AG09319 (cell line): Measurements from ENCODE around the gene POR.
"Not testable (repeated sequence)": the region's sequence is repeated elsewhere in the genome, so short reads cannot be mapped to it uniquely, and the experiment has no call there.

Experiments
- DNase-seq: peaks from one replicate; pipeline ENCODE4 v3.0.0-alpha.2; 2010; ENCODE audit warnings: low read depth; ENCODE audit errors: extremely low read depth
- TF ChIP-seq, protein P1 (sequence below): IDR thresholded peaks from 2 replicates; pipeline ENCODE4 v1.5.1; 2011; ENCODE audit warnings: low read depth, mild to moderate bottlenecking, inconsistent platforms, low read length, moderate library complexity

POR gene

DNA sequence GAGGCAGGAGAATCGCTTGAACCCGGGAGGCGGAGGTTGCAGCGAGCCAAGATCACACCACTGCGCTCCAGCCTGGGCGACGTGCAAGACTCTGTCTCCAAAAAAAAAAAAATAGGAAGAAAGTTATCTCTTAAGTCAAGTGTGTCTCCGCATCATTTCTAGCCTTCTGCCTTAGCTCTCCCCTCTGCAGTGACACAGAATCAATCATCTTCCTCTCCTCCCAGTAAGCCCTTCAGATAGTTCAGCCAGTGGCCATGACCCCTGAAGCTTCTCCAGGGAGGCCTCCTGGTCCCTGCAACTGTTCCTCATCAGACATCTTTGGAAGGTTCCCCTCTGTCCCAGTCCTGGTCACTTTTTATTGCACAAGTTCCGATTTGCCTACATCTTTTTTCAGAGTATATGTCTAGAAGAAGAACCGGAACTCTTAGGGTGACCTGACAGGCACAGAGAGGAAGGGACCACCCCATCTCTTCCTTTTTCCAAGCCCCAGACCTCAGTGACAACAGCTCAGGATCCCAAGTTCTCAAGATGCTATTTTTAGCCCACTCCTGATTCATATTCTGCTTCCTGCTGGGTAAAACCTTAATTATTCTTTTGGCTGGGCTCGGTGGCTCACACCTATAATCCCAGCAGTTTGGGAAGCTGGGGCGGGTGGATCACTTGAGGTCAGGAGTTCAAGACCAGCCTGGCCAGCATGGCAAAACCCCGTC, 42.7 kb upstream of the POR start:
- TF ChIP-seq, protein P1, sequence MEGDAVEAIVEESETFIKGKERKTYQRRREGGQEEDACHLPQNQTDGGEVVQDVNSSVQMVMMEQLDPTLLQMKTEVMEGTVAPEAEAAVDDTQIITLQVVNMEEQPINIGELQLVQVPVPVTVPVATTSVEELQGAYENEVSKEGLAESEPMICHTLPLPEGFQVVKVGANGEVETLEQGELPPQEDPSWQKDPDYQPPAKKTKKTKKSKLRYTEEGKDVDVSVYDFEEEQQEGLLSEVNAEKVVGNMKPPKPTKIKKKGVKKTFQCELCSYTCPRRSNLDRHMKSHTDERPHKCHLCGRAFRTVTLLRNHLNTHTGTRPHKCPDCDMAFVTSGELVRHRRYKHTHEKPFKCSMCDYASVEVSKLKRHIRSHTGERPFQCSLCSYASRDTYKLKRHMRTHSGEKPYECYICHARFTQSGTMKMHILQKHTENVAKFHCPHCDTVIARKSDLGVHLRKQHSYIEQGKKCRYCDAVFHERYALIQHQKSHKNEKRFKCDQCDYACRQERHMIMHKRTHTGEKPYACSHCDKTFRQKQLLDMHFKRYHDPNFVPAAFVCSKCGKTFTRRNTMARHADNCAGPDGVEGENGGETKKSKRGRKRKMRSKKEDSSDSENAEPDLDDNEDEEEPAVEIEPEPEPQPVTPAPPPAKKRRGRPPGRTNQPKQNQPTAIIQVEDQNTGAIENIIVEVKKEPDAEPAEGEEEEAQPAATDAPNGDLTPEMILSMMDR = no peak
- DNase-seq = no peak

DNA sequence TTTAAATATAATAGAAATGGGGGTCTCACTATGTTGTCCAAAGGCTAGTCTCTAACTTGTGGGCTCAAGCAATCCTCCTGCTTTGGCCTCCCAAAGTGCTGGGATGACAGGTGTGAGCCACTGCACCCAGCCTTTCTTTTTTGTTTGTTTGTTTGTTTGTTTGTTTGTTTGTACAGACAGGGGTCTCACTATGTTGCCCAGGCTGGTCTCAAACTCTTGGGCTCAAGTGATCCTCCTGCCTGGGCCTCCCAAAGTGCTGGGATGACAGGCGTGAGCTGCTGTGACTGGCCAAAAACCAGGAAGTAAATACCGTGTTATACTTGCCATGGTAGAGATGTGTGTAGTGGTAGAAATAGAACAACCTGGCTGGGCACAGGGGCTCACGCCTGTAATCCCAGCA, 40.8 kb upstream of the POR start:
- not testable (repeated sequence) for DNase-seq

DNA sequence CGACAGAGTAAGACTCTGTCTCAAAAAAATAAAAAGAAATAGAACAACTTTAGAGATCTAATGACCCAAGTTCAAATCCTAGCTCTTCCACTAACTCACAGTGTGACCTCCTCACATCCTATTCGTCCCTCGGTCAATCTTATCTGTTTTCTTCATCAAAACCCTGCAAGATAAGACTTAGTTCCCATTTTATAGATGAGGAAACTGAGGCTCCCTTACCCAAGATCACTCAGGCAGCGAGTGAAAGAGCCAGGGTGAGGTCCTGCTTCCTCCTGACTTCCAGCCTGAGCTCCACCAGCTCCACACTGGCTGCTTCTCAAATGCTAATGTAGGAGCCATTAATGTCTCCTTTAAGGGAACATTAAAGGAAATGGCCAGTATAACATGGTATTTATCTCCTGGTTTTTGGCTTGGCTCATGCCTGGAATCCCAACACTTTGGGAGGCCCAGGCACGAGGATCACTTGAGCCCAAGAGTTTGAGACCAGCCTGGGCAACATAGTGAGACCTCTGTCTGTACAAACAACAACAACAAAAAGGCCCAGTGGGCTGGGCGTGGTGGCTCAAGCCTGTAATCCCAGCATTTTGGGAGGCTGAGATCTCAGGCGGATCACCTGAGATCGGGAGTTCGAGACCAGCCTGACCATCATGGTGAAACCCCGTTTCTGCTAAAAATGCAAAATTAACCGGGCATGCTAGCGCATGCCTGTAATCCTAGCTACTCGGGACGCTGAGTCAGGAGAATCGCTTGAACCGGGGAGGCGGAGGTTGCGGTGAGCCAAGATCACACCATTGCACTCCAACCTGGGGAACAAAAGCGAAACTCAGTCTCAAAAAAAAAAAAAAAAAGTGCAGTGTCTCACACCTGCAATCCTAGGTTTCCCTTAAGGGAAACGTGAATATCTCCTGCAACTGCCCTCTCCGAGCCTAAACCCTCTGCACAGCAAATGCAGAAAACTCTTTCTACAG, 39.6 kb upstream of the POR start:
- no peak for DNase-seq
- TF ChIP-seq, protein P1 = no peak

DNA sequence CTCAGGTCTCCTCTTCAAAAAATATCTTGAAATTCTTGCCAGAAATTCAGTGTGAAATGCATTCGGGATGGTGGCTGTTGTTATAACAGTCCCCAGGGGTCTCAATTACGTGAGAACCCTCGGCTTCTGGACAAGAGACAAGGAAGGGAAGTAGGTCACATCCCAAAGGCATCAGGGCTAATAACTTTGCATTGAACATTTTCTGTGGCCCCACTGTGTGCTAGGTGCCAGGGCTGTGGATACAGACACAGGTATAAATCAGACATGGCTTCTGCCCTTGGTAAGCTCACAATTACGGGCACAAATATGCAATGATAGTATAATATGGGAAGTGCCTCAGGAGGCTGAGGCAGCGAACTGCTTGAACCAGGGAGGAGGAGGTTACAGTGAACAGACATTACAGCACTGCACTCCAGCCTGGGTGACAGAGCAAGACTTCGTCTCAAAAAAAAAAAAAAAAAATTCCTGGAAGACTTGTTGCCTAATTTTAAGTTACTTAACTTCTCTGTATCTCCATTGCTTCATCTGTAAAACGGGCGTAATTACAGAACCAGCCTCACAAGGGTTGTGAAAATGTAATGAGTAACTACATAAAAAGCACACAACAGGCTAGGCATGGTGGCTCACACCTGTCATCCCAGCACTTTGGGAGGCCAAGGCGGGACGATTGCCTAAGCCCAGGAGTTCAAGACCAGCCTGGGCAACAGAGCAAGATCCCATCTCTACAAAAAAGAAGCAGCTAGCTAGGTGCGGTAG, 38.7 kb upstream of the POR start:
- no peak for DNase-seq

DNA sequence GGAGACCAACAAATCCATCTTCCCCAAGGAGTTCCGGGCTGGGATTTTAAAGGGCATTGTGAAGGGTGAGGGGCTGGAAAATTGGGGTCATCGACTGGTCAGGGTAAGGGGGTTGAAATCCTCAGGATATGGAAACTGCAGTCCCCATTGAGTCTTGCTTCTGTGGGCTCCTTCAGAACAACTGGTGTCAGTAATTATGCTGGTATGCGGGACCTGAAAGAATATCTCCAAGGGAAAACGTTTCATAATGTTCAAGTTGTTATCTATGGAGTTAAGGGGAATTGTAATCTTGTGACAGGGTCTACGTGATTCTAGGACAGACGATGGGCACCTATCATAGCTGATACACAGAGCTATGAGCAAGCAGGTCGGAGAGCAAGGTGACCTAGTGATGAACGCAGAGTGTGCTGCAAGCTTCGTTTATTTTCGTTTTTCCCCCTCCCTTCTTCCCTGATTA, 36.6 kb upstream of the POR start:
- TF ChIP-seq, protein P1 = no peak
- DNase-seq = no peak

More for the DNA sequence above, 38.7 kb upstream of the POR start:
- TF ChIP-seq, protein P1 = no peak

DNA sequence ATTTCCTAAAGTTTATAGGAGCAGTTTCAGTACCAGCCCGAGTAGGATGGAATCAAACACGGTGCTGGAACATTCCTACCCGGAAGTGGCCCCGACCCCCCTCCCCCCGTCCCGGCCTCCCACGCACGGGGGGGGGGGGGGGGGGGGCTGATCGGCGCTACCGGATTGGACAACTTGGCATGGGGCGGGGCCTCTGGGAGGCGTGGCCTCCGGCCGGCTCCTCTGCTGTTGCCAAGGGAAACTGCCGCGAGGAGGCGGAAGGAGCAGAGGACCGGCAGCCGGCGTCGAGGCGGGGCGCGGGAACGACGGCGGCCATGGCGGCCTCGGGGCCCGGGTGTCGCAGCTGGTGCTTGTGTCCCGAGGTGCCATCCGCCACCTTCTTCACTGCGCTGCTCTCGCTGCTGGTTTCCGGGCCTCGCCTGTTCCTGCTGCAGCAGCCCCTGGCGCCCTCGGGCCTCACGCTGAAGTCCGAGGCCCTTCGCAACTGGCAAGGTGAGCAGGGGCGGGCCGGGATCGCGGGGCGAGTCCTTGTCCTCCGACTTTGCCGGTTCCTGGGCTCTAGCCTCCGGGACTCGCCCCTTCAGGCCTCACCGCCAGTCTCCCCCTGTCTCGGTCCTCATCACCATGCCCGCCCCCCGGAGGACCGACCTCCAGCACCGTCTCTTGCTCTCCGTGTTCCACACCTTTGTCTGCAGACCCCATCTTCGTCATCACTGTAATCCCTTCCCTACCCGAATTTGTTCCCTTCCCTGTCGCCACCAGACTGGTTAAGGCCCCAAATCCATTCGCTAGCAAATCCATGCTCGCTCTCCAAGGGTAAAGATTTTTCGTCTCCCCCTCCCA, 36.0 kb upstream of the POR start, which contains the start of gene RHBDD2:
TSS of gene RHBDD2 (plus strand) at position 266 of the 843 bp plus-strand sequence. CDS start at position 315, 49 bp downstream.
- DNase-seq = peak; percentile 83
- TF ChIP-seq, protein P1 = no peak; the same call in 1 of the 2 replicates

DNA sequence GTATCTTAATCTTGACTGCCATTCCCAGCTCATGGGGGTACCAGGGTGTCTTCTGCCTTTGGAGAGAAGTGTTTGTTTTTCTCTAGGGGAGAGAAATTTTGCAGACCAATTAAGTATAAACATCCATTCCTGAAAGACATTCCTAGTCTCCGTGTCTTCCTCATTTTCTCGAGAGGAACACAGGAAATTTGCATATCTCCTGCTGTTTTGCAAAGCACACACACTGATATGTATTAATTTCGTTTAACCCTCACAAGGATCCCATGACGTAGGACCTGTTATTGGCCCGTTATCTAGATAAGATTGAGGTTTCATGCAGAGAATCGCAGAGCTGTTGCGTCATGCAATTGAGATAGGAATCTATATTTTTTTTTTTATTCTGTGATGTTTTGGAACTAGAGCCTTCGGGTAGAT, 35.2 kb upstream of the POR start:
- TF ChIP-seq, protein P1 = no peak
- DNase-seq = peak; percentile 14
